Left renal cortex interstitium (tissue), 4 donors: ENCODE data around the gene IFT172. TPM values are rescaled to one million over a fixed set of nuclear protein-coding genes. Genes with fewer than 3 reads are reported as not detected.
A peak's percentile ranks its signal among the peaks of the same experiment; 100 is the strongest.

Experiments
- DNase-seq, 4 donors: peaks; one replicate each; pipeline ENCODE4 v3.0.0-alpha.2; 2013; ENCODE audit warnings: low read depth in 4 of 4, low spot score in 2 of 4, missing footprints in 1 of 4
- polyA plus RNA-seq, 4 donors: library from polyadenylated mRNA; unstranded; fragments of 120-200 nt; gene quantifications; one replicate each; pipeline ENCODE4 v1.2.1, GENCODE V29; 2013; ENCODE audit not compliant: insufficient read length in 4 of 4

Gene IFT172
- polyA plus RNA-seq, 4 donors = 33.3 to 78.8 (median 49.9) TPM

- no peak for DNase-seq
Measured at GRCh38 chr2:27495840-27496356, 6.4 kb upstream of the IFT172 start.

DNA sequence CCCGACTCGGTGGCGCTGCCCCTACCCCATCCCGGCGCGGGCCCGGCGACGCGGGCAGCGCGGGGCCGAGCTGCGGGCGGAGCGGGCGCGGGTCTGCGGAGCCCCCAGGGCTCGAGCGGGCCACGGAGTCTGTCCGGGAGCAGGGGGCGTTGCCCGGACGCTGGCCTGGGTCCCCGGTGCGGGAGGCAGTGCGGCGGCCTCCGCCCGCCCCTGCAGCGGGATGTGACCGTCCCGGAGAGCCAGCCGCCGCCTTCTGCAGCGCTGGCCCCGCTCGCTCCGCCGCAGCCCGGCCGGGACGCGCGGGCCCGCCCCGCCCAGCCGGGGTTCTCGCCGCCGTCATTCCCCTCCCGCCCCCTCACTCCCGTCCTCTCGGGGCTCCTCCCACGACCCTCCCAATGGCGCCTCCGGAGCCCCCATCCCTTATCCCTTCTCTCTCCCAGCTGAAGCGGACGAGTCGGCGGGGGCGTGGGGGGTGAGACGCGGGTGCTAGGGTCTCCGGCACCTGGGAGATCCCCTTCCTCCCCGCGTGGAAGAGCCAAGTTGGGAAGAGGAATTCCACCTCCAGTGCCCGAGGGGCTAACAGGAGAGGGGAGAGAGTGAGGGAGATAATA lies 5.5 kb upstream of the IFT172 start, which contains the start of gene FNDC4:
Gene FNDC4, minus strand, starts transcription at position 257 of the 611 bp plus-strand sequence. CDS start 521 bp downstream, outside the sequence.
- peak in 1 of 4 donors; percentile 10 for DNase-seq

DNA sequence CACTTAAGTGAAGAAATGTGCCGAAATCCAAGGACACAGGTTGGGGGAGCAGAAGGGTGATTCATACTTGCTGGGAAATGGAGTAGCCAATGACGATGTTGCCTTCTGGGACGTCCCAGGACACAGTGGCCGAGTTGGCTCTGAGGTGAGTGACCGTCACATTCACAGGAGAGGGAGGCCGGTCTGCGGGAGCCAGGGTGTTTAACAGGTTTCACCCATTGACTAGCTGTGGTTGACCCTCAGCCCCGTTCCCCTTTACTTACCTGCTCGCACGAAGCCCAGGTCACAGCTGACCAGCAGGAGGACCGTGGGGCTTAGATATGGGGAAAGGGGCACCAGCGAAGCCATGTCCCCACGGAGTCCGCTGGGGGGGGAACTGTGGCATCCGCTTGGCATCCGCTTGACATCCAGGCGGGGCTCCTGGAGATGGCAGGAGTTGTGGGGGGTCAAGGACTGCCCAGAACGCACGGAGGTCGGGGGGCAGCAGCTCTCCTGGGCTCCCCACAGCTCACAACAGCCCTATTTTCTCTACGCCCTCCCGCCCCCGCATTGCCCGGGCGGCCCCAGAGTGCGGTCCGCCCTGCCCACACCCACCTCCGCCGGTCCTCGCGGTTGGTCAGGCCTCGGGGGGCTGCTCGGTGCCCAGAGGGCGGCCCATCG lies 4.9 kb upstream of the IFT172 start:
- no peak for DNase-seq

- DNase-seq = no peak
Measured at GRCh38 chr2:27493948-27494283, 4.4 kb upstream of the IFT172 start.

DNA sequence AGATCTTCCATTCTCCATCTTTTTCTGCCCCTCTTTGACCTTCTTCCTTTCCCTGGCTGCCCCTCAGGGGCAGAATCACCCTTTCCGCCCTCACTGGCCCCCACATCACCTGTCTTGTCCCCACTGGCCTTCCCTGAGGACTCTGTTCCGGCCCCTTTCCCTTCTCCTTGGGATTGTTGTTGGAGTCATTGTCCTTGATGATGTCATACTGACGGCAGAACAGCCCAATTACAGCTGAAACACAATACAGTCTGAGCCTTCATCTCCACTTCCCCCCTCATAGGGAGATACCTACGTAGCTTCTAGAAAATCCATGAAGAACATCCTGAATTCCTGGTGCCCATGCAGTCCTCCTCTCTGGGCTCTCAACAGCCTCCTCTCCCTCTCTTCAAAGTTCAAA lies 3.0 kb upstream of the IFT172 start:
- DNase-seq = no peak

- no peak for DNase-seq
Measured at GRCh38 chr2:27489118-27489497, 435 bp downstream of the IFT172 start.

DNA sequence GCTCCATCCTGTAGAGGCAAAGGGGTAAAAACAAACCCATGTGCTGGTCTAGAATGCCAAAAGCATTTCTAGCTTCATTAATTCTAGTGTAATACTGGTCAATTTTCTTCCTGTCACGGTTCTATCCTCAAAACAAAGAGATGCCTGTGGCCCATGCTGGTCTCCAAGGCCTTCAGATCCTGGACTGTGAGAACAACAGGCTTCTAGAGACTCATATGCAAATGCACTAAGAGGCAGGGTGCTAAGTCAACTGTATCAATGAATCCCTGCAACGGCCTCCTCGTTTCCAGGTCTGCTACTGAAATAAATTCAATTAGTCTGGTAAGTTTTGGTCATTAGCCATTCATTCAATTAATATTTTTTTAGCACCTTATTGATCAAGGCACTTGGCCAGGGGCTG lies 4.0 kb downstream of the IFT172 start:
- DNase-seq = no peak

- DNase-seq = no peak
Measured at GRCh38 chr2:27471961-27472360, 17.6 kb downstream of the IFT172 start.

GRCh38 chr2:27464443-27464842 lies 25.1 kb downstream of the IFT172 start:
- DNase-seq = no peak

DNA sequence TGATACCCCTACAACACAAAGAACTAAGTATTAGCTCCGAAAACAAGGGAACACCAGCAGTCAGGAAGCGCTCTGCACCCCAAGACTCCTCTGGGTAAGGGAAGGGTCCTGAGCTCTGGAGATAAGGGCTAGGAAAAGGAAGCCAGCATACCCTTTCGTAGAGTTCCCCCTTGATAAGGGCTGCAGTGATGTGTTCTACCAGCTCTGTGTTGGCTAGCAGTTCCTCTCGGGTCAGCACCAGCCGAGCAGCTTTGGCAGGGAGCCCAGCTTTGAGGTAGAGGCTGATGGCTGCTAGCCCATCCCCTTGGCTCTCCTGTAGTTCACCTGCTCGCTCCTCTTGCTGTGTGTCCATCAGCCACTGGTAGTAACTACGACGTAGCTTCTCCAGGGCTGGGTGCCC lies 28.4 kb downstream of the IFT172 start:
- no peak for DNase-seq

DNA sequence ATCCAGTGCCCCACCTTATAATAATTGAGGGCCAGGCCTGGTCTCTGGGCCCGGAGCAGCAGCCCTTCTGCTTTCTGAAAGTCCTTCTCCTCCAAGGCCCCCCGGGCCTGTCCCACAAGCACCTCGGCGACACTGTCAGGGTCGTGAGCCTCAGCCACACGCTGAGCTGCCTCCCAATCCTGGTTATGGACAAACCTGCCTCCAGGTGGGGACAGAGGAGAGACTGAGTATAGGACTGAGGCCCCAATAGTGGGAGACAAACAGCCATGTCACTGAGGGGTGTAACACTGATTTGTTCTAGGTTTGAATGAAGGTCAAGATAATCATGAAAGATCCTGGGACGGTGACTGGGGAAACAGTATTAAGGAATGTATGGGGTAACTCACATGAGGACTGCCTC lies 35.6 kb downstream of the IFT172 start:
- DNase-seq = no peak

DNA sequence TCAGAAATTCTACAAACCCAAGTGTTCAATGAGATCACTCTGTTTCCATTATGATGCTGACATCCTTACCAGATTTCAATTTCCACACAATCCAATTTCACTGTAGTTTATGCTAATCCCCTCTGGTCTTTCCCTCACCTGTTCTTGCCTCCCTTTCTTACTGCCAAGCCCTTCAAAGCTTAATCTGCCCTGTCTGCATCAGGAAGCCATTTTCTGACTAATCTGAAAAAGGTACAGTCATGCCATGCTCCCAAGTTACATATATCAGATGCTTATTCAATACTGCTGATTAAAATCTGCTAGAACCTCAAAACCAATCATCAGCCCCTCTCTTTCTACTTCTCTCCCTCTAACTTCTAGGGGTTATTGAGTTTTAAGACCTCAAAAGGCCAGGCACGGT lies 38.4 kb downstream of the IFT172 start:
- no peak for DNase-seq

GRCh38 chr2:27448381-27448780 lies 41.2 kb downstream of the IFT172 start:
- DNase-seq = no peak

DNA sequence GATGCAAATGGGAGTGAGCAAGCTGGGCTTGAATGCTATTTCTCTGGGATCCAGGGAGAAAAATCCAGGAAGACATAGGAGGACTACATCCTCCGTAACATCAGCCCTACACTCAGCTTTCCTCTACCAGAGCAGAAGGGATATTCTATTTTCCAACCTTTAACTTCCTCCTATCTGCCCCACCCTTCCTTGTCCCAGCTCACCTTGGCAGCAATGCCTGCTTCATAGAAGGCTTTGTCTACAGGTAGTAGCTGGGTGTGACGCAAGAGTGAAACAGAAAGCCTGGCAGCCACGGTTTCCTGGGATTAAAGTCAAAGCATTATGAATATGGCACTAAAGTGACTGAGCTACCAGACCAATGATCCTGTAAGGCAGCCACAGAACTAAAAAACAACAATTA lies 43.5 kb downstream of the IFT172 start:
- DNase-seq = no peak

DNA sequence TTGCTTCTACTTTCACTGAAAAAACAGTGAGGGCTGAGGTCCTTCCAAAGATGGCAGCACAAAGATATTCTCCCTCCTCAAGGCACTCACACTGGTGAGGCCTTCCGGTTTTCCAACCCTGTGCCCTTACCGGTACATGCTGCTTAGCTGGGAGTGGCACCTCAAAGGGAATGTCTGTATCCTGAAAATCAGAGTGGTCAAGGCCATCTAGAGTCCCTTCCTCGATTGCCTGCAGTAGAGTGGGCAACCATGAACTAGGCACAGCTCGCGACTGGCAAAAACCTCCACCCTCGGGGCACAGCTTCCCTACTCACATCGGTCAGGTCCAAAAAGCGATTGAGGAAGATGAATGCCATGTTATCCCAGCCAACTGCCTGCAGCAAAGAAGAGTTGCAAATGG lies 43.9 kb downstream of the IFT172 start:
- DNase-seq = no peak

DNA sequence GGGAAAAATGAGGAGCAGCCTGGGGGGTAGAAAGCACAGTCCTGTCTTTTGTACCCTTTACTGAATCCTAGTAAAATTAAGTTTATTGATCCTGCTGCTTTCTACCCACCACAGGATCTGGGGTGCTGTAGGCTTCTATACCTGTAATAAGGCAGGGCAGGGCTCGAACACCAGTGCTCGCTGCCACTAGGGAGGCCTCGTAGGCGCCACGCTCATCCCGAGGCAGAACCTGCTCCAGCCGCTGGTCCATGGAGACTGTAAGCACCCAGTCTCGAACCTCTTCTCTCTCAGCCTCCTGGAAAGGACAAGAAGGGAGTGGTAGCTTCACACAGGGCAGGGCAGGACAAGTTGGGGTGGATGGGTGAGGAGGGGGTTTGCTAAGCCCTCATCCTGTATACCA lies 44.4 kb downstream of the IFT172 start:
- no peak for DNase-seq

- no peak for DNase-seq
Measured at GRCh38 chr2:27442920-27443282, 46.6 kb downstream of the IFT172 start.

- peak in 1 of 4 donors; percentile 27 for DNase-seq
Measured at GRCh38 chr2:27441958-27442919, 47.3 kb downstream of the IFT172 start, which contains the start of gene KRTCAP3. Gene KRTCAP3, plus strand, starts transcription at chr2:27442381. Its CDS starts 32 bp downstream, at chr2:27442413.

DNA sequence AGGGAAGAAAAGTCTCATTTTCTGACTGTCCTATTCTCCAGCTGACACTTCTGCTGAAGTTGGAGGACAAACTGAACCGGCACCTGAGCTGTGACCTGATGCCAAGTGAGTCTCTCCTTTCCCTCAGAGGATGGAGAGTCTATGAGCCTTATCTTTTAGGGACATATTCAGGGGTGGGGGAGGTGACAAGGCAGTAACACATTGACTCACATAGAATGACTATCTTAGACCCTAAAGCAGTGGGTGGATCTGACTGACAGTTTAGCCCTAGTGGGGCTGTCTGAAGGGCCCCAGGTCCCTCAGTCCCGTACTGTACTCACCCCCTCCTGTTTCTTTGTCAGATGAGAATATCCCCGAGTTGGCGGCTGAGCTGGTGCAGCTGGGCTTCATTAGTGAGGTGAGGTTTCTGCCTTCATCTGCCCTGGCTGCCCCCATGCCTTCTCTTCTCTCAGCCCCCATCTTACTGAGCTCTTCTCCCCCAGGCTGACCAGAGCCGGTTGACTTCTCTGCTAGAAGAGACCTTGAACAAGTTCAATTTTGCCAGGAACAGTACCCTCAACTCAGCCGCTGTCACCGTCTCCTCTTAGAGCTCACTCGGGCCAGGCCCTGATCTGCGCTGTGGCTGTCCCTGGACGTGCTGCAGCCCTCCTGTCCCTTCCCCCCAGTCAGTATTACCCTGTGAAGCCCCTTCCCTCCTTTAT lies 48.2 kb downstream of the IFT172 start:
- no peak for DNase-seq

DNA sequence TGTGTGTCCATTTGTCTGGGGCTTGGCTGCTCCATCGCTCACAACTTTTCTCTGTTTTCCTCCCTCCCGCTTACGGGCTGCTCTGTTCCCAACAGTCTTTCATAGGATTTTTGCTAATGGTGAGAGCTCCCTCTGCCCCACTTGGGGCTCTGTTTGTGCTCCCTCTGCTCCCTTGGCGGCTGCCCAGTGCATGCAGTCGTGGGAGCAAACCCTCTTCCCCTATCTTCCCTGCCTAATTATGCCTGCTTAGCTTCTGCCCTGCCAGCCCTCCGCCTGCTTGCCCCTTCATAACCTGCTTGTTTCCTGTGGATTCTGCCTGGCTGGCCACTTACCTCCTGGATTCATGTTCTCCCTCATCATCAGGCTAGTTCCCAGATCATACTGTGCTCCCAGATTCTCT lies 53.9 kb downstream of the IFT172 start:
- DNase-seq = no peak

DNA sequence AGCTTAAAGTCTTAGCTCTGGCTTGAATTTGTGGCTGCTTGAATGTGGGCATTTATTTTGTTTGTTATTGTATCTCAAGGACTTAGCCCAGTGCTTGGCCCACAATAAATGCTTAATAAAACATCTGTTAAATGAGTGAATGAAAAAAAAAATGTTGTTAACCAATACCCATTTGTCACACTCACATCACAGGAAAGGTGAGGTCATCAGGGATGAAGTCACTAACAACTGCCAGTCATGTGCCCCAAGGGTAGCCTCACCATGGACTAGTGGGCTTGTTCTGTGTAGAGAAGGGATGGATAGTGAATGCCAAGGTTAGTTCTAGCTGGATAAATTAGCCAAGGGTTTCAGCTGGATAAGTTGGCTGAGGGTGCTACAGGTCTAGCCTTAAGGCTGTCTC lies 58.1 kb downstream of the IFT172 start:
- no peak for DNase-seq
